ENCODE results near the gene HIPK4.
A peak's percentile ranks its signal among the peaks of the same experiment; 100 is the strongest.

DNA sequence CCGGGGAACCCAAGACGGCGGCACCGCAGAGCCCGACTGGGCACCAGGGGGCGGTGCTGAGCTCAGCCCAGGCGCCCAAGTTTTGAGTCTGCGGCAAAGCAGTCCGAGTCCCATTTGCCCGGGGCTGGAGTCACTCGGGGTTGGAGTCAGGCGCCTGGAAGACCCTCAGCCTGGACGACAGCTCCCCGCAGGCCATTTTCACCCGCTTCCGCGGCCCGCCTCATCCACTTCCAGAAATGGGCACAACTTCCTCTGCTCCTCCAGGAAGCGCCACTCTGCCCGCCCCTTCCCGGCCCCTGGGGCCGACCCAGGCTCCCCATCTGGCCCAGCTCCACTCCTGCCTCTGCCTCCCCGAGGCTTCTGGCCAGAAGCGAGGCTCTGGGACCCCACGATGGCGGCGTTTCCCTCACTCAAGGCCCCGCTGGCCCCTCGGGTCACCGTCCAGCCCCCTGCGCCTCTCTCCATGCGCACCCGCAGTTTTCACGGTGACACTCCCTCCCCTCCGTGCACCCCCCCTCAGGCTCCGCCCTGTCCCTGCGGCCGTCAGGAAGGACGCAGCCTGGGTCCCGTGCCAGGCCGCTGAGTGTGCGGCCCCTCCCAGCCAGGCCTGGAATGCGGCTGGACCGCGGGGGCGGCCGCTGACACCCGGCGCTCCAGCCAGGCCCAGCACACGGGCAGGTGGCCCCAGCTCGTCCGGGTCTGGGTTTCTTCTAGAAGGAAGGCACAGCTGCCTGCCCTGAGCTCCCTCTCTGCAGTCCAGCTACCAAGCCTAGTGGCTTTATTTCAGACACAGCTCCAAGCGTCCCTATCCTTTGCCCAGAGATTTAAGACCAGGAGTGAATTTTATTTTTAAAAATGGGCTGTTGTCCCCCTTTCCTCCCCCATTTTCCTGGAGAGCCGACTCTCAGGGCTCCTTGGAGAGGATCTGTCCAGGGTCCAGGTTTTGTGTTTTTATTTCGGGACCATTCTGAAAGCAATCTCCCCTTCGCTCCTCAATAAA is 31.1 kb upstream of the HIPK4 start:
- TF ChIP-seq, protein P1, sequence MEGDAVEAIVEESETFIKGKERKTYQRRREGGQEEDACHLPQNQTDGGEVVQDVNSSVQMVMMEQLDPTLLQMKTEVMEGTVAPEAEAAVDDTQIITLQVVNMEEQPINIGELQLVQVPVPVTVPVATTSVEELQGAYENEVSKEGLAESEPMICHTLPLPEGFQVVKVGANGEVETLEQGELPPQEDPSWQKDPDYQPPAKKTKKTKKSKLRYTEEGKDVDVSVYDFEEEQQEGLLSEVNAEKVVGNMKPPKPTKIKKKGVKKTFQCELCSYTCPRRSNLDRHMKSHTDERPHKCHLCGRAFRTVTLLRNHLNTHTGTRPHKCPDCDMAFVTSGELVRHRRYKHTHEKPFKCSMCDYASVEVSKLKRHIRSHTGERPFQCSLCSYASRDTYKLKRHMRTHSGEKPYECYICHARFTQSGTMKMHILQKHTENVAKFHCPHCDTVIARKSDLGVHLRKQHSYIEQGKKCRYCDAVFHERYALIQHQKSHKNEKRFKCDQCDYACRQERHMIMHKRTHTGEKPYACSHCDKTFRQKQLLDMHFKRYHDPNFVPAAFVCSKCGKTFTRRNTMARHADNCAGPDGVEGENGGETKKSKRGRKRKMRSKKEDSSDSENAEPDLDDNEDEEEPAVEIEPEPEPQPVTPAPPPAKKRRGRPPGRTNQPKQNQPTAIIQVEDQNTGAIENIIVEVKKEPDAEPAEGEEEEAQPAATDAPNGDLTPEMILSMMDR (IDR thresholded peaks at IDR 0.05; ENCODE audit: insufficient read depth, low read depth, low read length), result peak; percentile 79
- no peak for TF ChIP-seq EZH2 (IDR thresholded peaks at IDR 0.05; ENCODE audit: insufficient read depth, low read length)
